Ovary (tissue), 9 donors: ENCODE data around the gene NMRK2. TPM values are rescaled to one million over a fixed set of nuclear protein-coding genes. Genes with fewer than 3 reads are reported as not detected.
"Not testable (repeated sequence)": the region's sequence is repeated elsewhere in the genome, so short reads cannot be mapped to it uniquely, and the experiment has no call there.

Experiments used
- DNase-seq, 5 donors: peaks; one replicate each; pipeline ENCODE4 v3.0.0-alpha.2; 2019 to 2020
- H3K27ac ChIP-seq, 2 donors: fragments of 200-600 bp; one replicate each; pipeline versions ENCODE4 v1.5.1 to v1.8.0; 2019 to 2022
- H3K27me3 ChIP-seq: fragments of 200-600 bp; one replicate; pipeline ENCODE4 v1.8.0; 2022
- H3K36me3 ChIP-seq: fragments of 200-600 bp; sonication (generic); one replicate; pipeline ENCODE4 v1.5.1; 2019
- H3K4me1 ChIP-seq: one replicate; pipeline ENCODE4 v1.8.1; 2013; ENCODE audit warnings: mild to moderate bottlenecking, moderate library complexity; ENCODE audit not compliant: insufficient read depth
- H3K4me3 ChIP-seq: fragments of 200-600 bp; sonication (generic); one replicate; pipeline ENCODE4 v1.5.1; 2017
- H3K9me3 ChIP-seq, 2 donors: fragments of 200-600 bp in 1 of 2; sonication (generic) in 1 of 2; one replicate each; pipeline versions ENCODE4 v1.5.1 to v1.8.1; 2013 to 2019; ENCODE audit warnings: mild to moderate bottlenecking in 1 of 2, moderate library complexity in 1 of 2
- CTCF ChIP-seq, 3 donors: fragments of 450-650 bp in 2 of 3; fragments of 200-600 bp in 1 of 3; IDR thresholded peaks; one replicate each; pipeline versions ENCODE4 v1.5.1 to v1.8.0; 2016 to 2022; ENCODE audit warnings: antibody characterized with exemption in 3 of 3, mild to moderate bottlenecking in 1 of 3
- EP300 ChIP-seq: sonication (generic); formaldehyde crosslinking; IDR thresholded peaks from one replicate; pipeline ENCODE4 v1.6.1; 2017; ENCODE audit warnings: antibody characterized with exemption
- POLR2A ChIP-seq: fragments of 450-650 bp; IDR thresholded peaks from one replicate; pipeline ENCODE4 v1.6.1; 2017; ENCODE audit warnings: antibody characterized with exemption, mild to moderate bottlenecking, moderate library complexity
- WGBS, 3 donors: extraction: QIAGEN DNeasy Blood & Tissue Kit in 1 of 3; methylation state at CpG; one replicate each; pipeline versions ENCODE4 v1.1.5 to v1.1.7; 2013 to 2017; 5-methylcytosine and 5-hydroxymethylcytosine counted together
- intact Hi-C, 4 donors: fragments of 100-400 bp; cut with DNase I; formaldehyde crosslinking; loops; one replicate each; pipeline versions ENCODE4 v1.11.0 to v1.15.1; 2022 to 2023
- polyA plus RNA-seq, 2 donors: library from polyadenylated mRNA; stranded (reverse); fragments of 200-250 nt in 1 of 2; fragments of 350-450 nt in 1 of 2; fragmentation: Illumina TruSeq in 1 of 2; extraction: RNeasy Lipid Tissue Mini Kit (QIAGEN cat#74804) in 1 of 2; gene quantifications; one replicate each; pipeline ENCODE4 v1.2.3, GENCODE V29; 2013 to 2014
- total RNA-seq, 7 donors: library from RNA; depleted of rRNA in 2 of 7; stranded (reverse); fragments of >200 nt in 2 of 7; fragmentation: NEBNext Ultra II Directional in 3 of 7; extraction: Animal tissue kit (Norgen Biotek cat#: 25700) in 3 of 7; gene quantifications; one replicate each; pipeline versions ENCODE4 v1.1.0 to v1.2.4, GENCODE V29; 2016 to 2023
- donor health status: DM: no; HTN: no; CAD: no; lungs with moderate emphysema.
- donor health status: DM: no; HTN: no; CAD: no.
- donor health status: Bipolar disorder and iron deficiency.
- donor health status: DM: yes; HTN: yes; CAD: no.
- donor health status: DM: no; HTN: no; CAD: no.
- donor health status: DM: yes; HTN: yes; CAD: no.

NMRK2 gene
- total and polyA plus RNA-seq, 9 donors: 0.26 to 0.93 (median 0.40) TPM; not detected in 5

GRCh38 chr19:3923096-3923758 is 9.6 kb upstream of the NMRK2 start:
- Histone ChIP-seq H3K9me3 (no peaks in the 10 kb centered on the region), H3K4me3 (no peak overlapping the region), H3K27ac (no peak overlapping the region), H3K4me1 (no peaks in the 10 kb centered on the region), H3K27me3 (no peaks in the 10 kb centered on the region), H3K36me3 (no peaks in the 10 kb centered on the region)
- no peak for DNase-seq
- TF ChIP-seq EP300: no peak
- no peak for TF ChIP-seq CTCF (IDR thresholded peaks at IDR 0.05)
- no peak for TF ChIP-seq POLR2A
- intact Hi-C loops: no loop called here

- no peaks in the 10 kb centered on the region for H3K4me1 ChIP-seq
- H3K4me3 ChIP-seq: no peak overlapping the region
- intact Hi-C loops: no loop called here
- no peak overlapping the region for H3K27ac ChIP-seq
- H3K27me3 ChIP-seq: no peaks in the 10 kb centered on the region
- no peaks in the 10 kb centered on the region for H3K9me3 ChIP-seq
- TF ChIP-seq EP300: no peak
- no peak for TF ChIP-seq CTCF (IDR thresholded peaks at IDR 0.05)
- TF ChIP-seq POLR2A: no peak
- no peaks in the 10 kb centered on the region for H3K36me3 ChIP-seq
- no peak for DNase-seq
- 78 to 83% (median 81%) methylated on average over 1 of the region's 1 CpG for WGBS, 3 donors
These were observed 9.0 kb upstream of the NMRK2 start for GRCh38 chr19:3923912-3924311.

GRCh38 chr19:3931041-3931440 is 1.8 kb upstream of the NMRK2 start:
- WGBS, 3 donors: 75 to 81% (median 77%) methylated on average over 8 of the region's 8 CpGs

GRCh38 chr19:3936506-3937442 is 3.9 kb downstream of the NMRK2 start:
- H3K27me3 ChIP-seq: no peaks in the 10 kb centered on the region

More at GRCh38 chr19:3931041-3931440, 1.8 kb upstream of the NMRK2 start:
- intact Hi-C loops: no loop called here
- TF ChIP-seq POLR2A: no peak
- TF ChIP-seq CTCF (IDR thresholded peaks at IDR 0.05): no peak
- no peak for TF ChIP-seq EP300
- Histone ChIP-seq H3K4me3 (no peak overlapping the region), H3K27me3 (no peaks in the 10 kb centered on the region), H3K9me3 (no peaks in the 10 kb centered on the region), H3K4me1 (no peaks in the 10 kb centered on the region), H3K36me3 (no peaks in the 10 kb centered on the region), H3K27ac (no peak overlapping the region)
- DNase-seq: no peak

GRCh38 chr19:3938300-3938950 is 5.6 kb downstream of the NMRK2 start:
- intact Hi-C loops, H3K36me3 ChIP-seq, H3K9me3 ChIP-seq, H3K27ac ChIP-seq, H3K27me3 ChIP-seq, DNase-seq, H3K4me1 ChIP-seq, H3K4me3 ChIP-seq: not testable (repeated sequence)
- WGBS, 3 donors: 87 to 91% (median 90%) methylated on average over 18 to 22 of the region's 22 CpGs

More at GRCh38 chr19:3936506-3937442, 3.9 kb downstream of the NMRK2 start:
- Histone ChIP-seq H3K4me3 (no peak overlapping the region), H3K27ac (no peak overlapping the region), H3K36me3 (no peaks in the 10 kb centered on the region), H3K4me1 (no peaks in the 10 kb centered on the region), H3K9me3 (no peaks in the 10 kb centered on the region)
- DNase-seq: no peak
- TF ChIP-seq POLR2A (no peak), CTCF (IDR thresholded peaks at IDR 0.05) (no peak), EP300 (no peak)
- 75 to 79% (median 77%) methylated on average over 22 to 29 of the region's 29 CpGs for WGBS, 3 donors
- intact Hi-C loops: no loop called here
